SU-DHL-6 (cell line): Measurements from ENCODE around the gene CEP78.

Experiments used
- H2AFZ ChIP-seq: fragments of 200-600 bp; sonication (generic); 2 replicates; pipeline ENCODE4 v1.6.1; 2014; ENCODE audit warnings: low read depth, mild to moderate bottlenecking, moderate library complexity, mixed read lengths, antibody characterized with exemption, low read length; ENCODE audit not compliant: severe bottlenecking
- H3F3A ChIP-seq: fragments of 200-600 bp; shearing (Covaris generic); 2 replicates; pipeline ENCODE4 v1.6.0; 2016; ENCODE audit warnings: antibody characterized with exemption, mild to moderate bottlenecking; ENCODE audit not compliant: insufficient read depth
- H3K27ac ChIP-seq: fragments of 200-600 bp; sonication (generic); 2 replicates; pipeline ENCODE4 v1.5.1; 2016; ENCODE audit warnings: low read depth, mild to moderate bottlenecking, low read length, moderate library complexity, mixed read lengths
- H3K27me3 ChIP-seq: fragments of 200-600 bp; sonication (generic), shearing (Covaris generic); 2 replicates; pipeline ENCODE4 v1.6.0; 2014; ENCODE audit warnings: mild to moderate bottlenecking, low read length
- H3K36me3 ChIP-seq: fragments of 200-600 bp; sonication (generic); 2 replicates; pipeline ENCODE4 v1.6.1; 2014; ENCODE audit warnings: mild to moderate bottlenecking, low read length, mixed read lengths
- H3K4me2 ChIP-seq: fragments of 300-600, 200-600 bp; shearing (Covaris generic), sonication (generic); 2 replicates; pipeline ENCODE4 v1.6.0; 2014; ENCODE audit warnings: low read length, low read depth, mild to moderate bottlenecking; ENCODE audit not compliant: poor library complexity, severe bottlenecking
- H3K4me3 ChIP-seq: fragments of 200-600 bp; sonication (generic); 2 replicates; pipeline ENCODE4 v1.5.1; 2014; ENCODE audit warnings: antibody characterized with exemption, low read length, mild to moderate bottlenecking, mixed read lengths; ENCODE audit not compliant: insufficient read depth, poor library complexity, severe bottlenecking
- H3K79me2 ChIP-seq: fragments of 200-600 bp; sonication (generic); 2 replicates; pipeline ENCODE4 v1.6.1; 2014; ENCODE audit warnings: mild to moderate bottlenecking, low read length, moderate library complexity; ENCODE audit not compliant: insufficient read depth
- H3K9ac ChIP-seq: fragments of 200-600 bp; sonication (generic); 2 replicates; pipeline ENCODE4 v1.7.0; 2014; ENCODE audit warnings: mild to moderate bottlenecking, low read length
- H3K9me2 ChIP-seq: fragments of 200-600 bp; sonication (generic); replicated peaks from 2 replicates; pipeline ENCODE4 v1.6.1; 2014; ENCODE audit warnings: low read length; ENCODE audit not compliant: insufficient read depth
- H3K9me3 ChIP-seq: fragments of 200-600 bp; sonication (generic); 2 replicates; pipeline ENCODE4 v1.6.1; 2014; ENCODE audit warnings: low read length, mixed read lengths; ENCODE audit not compliant: insufficient read depth
- H4K20me1 ChIP-seq: fragments of 200-600 bp; sonication (generic); 2 replicates; pipeline ENCODE4 v1.6.1; 2014; ENCODE audit warnings: low read depth, mild to moderate bottlenecking, antibody characterized with exemption, low read length, moderate library complexity, mixed read lengths
- EZH2phosphoT487 ChIP-seq: fragments of 200-600 bp; sonication (generic), shearing (Covaris generic); conservative IDR thresholded peaks from 2 replicates; pipeline ENCODE4 v1.6.1; 2018; ENCODE audit warnings: mild to moderate bottlenecking, antibody characterized with exemption, low read length, moderate library complexity, mixed read lengths
- TF ChIP-seq, protein P1 (sequence below): fragments of 200-600 bp; sonication (generic); IDR thresholded peaks from one replicate; pipeline ENCODE4 v1.5.1; 2017; ENCODE audit warnings: antibody characterized with exemption, mild to moderate bottlenecking, low read length, moderate library complexity; ENCODE audit not compliant: insufficient read depth, poor library complexity, severe bottlenecking

CEP78 gene

DNA sequence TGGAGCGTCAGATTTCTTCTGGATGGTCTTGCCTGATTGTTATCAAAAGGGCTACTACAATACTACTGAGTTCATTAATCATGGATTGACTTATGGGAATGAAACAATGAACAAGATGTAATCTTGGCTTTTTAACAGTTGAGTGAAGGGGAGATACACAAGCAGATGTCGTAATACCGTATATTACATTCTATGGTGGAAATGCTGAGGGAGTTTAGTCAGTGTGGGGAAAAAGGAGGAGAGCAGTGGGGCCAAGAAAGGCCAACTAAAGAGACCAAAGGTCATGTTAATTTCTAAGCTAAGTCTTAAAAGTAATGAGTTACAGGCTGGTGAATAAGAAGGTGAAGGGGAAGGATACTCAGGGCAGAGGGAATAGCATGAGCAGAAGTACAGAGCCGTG, 32.0 kb downstream of the CEP78 start:
- Histone ChIP-seq H3K36me3 (peaks cover 37% of the 10 kb centered on the region; the same call in 1 of the 2 replicates), H3F3A (no peaks in the 10 kb centered on the region), H3K27ac (no peak overlapping the region), H3K9me2 (no peaks in the 10 kb centered on the region), H3K9ac (no peak overlapping the region), H4K20me1 (no peaks in the 10 kb centered on the region), H3K27me3 (no peaks in the 10 kb centered on the region), H3K9me3 (no peaks in the 10 kb centered on the region), H2AFZ (no peak overlapping the region), H3K4me3 (no peak overlapping the region), H3K79me2 (no peaks in the 10 kb centered on the region), H3K4me2 (no peak overlapping the region)
- TF ChIP-seq EZH2phosphoT487 = no peak
- TF ChIP-seq, protein P1, sequence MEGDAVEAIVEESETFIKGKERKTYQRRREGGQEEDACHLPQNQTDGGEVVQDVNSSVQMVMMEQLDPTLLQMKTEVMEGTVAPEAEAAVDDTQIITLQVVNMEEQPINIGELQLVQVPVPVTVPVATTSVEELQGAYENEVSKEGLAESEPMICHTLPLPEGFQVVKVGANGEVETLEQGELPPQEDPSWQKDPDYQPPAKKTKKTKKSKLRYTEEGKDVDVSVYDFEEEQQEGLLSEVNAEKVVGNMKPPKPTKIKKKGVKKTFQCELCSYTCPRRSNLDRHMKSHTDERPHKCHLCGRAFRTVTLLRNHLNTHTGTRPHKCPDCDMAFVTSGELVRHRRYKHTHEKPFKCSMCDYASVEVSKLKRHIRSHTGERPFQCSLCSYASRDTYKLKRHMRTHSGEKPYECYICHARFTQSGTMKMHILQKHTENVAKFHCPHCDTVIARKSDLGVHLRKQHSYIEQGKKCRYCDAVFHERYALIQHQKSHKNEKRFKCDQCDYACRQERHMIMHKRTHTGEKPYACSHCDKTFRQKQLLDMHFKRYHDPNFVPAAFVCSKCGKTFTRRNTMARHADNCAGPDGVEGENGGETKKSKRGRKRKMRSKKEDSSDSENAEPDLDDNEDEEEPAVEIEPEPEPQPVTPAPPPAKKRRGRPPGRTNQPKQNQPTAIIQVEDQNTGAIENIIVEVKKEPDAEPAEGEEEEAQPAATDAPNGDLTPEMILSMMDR = no peak

DNA sequence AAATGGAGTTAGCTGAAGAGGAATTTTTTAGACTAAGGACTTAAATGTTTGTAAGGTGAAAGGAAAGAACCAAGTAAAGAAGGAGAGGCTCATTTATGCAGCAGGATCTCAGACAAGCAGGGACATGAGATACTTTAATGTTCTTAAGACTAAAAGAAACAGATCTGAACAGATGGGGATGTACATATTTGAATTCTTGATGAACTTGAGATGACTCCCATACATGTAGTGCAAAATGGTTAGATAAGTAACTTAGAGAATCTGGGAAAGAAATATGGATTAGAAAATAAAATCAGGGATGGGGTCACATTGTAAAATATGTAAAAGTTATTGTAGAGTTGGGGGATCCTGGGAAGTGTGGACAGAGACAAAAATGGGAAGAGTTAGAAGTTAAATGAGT, 33.9 kb downstream of the CEP78 start:
- Histone ChIP-seq H3K27me3 (no peaks in the 10 kb centered on the region), H3K36me3 (peaks cover 32% of the 10 kb centered on the region; the same call in 1 of the 2 replicates), H3K9me3 (no peaks in the 10 kb centered on the region), H3K27ac (no peak overlapping the region), H3F3A (no peaks in the 10 kb centered on the region), H2AFZ (no peak overlapping the region), H3K4me3 (no peak overlapping the region), H4K20me1 (no peaks in the 10 kb centered on the region), H3K4me2 (no peak overlapping the region), H3K9me2 (no peaks in the 10 kb centered on the region), H3K79me2 (no peaks in the 10 kb centered on the region), H3K9ac (no peak overlapping the region)
- TF ChIP-seq, protein P1 = no peak
- TF ChIP-seq EZH2phosphoT487 = no peak

DNA sequence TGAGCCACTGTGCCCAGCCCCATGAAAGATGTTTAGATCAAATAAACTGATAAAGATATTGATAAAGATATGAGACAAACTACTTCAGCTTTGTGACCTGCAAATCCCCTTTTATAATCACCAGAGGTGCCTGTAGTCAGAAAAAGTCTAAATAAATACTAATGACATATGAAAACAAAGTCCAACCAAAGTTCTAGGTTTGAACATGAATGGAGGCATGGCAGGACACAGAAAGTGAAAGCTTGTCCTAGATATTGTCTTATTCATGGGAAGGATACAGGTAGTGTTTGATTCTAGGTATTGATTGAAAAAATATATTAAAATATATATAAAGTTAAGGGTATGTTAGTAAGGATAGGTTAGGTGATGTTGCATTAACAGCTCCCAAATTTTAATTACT, 36.4 kb downstream of the CEP78 start:
- Histone ChIP-seq H3K79me2 (no peaks in the 10 kb centered on the region), H3K9ac (no peak overlapping the region), H3K36me3 (peaks cover 11% of the 10 kb centered on the region; the same call in 1 of the 2 replicates), H3K4me2 (no peak overlapping the region), H3K9me2 (no peaks in the 10 kb centered on the region), H3K4me3 (no peak overlapping the region), H3F3A (no peaks in the 10 kb centered on the region), H3K9me3 (no peaks in the 10 kb centered on the region), H3K27me3 (no peaks in the 10 kb centered on the region), H2AFZ (no peak overlapping the region), H3K27ac (no peak overlapping the region), H4K20me1 (no peaks in the 10 kb centered on the region)
- no peak for TF ChIP-seq EZH2phosphoT487
- TF ChIP-seq, protein P1 = no peak

DNA sequence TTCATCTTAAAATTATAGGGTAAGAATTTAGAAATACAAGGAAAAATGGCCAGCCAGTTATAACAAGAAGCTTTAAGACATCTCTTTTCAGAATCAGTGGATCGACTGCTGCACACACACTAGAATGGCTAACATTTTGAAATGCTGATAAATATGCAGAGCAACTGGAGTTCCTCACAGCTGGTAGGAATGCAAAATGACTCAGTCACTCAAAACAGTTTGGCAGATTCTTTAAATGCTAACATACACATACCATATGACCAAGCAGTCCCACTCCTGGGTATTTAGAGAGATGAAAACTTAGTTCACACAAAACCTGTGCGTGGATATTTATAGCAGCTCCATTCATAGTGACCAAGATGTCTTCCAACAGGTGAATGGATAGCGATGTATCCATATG, 37.9 kb downstream of the CEP78 start:
- Histone ChIP-seq H3K79me2 (no peaks in the 10 kb centered on the region), H3K9me2 (no peaks in the 10 kb centered on the region), H4K20me1 (no peaks in the 10 kb centered on the region), H2AFZ (no peak overlapping the region), H3K36me3 (peaks cover 7% of the 10 kb centered on the region; the same call in 1 of the 2 replicates), H3K4me3 (no peak overlapping the region), H3K9ac (no peak overlapping the region), H3K4me2 (no peak overlapping the region), H3K9me3 (no peaks in the 10 kb centered on the region), H3K27me3 (no peaks in the 10 kb centered on the region), H3F3A (no peaks in the 10 kb centered on the region), H3K27ac (no peak overlapping the region)
- TF ChIP-seq, protein P1 = no peak
- no peak for TF ChIP-seq EZH2phosphoT487
